Ovary (tissue), 9 donors: ENCODE data around the gene PAK2. TPM values are rescaled to one million over a fixed set of nuclear protein-coding genes. Genes with fewer than 3 reads are reported as not detected.
"Not testable (repeated sequence)": the region's sequence is repeated elsewhere in the genome, so short reads cannot be mapped to it uniquely, and the experiment has no call there.

Experiments
- DNase-seq, 5 donors: peaks; one replicate each; pipeline ENCODE4 v3.0.0-alpha.2; 2019 to 2020
- H3K27ac ChIP-seq, 2 donors: fragments of 200-600 bp; one replicate each; pipeline versions ENCODE4 v1.5.1 to v1.8.0; 2019 to 2022
- H3K27me3 ChIP-seq: fragments of 200-600 bp; one replicate; pipeline ENCODE4 v1.8.0; 2022
- H3K36me3 ChIP-seq: fragments of 200-600 bp; sonication (generic); one replicate; pipeline ENCODE4 v1.5.1; 2019
- H3K4me1 ChIP-seq: one replicate; pipeline ENCODE4 v1.8.1; 2013; ENCODE audit warnings: mild to moderate bottlenecking, moderate library complexity; ENCODE audit not compliant: insufficient read depth
- H3K4me3 ChIP-seq: fragments of 200-600 bp; sonication (generic); one replicate; pipeline ENCODE4 v1.5.1; 2017
- H3K9me3 ChIP-seq, 2 donors: fragments of 200-600 bp in 1 of 2; sonication (generic) in 1 of 2; one replicate each; pipeline versions ENCODE4 v1.5.1 to v1.8.1; 2013 to 2019; ENCODE audit warnings: mild to moderate bottlenecking in 1 of 2, moderate library complexity in 1 of 2
- EP300 ChIP-seq: sonication (generic); formaldehyde crosslinking; IDR thresholded peaks from one replicate; pipeline ENCODE4 v1.6.1; 2017; ENCODE audit warnings: antibody characterized with exemption
- POLR2A ChIP-seq: fragments of 450-650 bp; IDR thresholded peaks from one replicate; pipeline ENCODE4 v1.6.1; 2017; ENCODE audit warnings: antibody characterized with exemption, mild to moderate bottlenecking, moderate library complexity
- WGBS, 3 donors: extraction: QIAGEN DNeasy Blood & Tissue Kit in 1 of 3; methylation state at CpG; one replicate each; pipeline versions ENCODE4 v1.1.5 to v1.1.7; 2013 to 2017; 5-methylcytosine and 5-hydroxymethylcytosine counted together
- intact Hi-C, 4 donors: fragments of 100-400 bp; cut with DNase I; formaldehyde crosslinking; loops; one replicate each; pipeline versions ENCODE4 v1.11.0 to v1.15.1; 2022 to 2023
- polyA plus RNA-seq, 2 donors: library from polyadenylated mRNA; stranded (reverse); fragments of 200-250 nt in 1 of 2; fragments of 350-450 nt in 1 of 2; fragmentation: Illumina TruSeq in 1 of 2; extraction: RNeasy Lipid Tissue Mini Kit (QIAGEN cat#74804) in 1 of 2; gene quantifications; one replicate each; pipeline ENCODE4 v1.2.3, GENCODE V29; 2013 to 2014
- total RNA-seq, 7 donors: library from RNA; depleted of rRNA in 2 of 7; stranded (reverse); fragments of >200 nt in 2 of 7; fragmentation: NEBNext Ultra II Directional in 3 of 7; extraction: Animal tissue kit (Norgen Biotek cat#: 25700) in 3 of 7; gene quantifications; one replicate each; pipeline versions ENCODE4 v1.1.0 to v1.2.4, GENCODE V29; 2016 to 2023
- TF ChIP-seq, protein P1 (sequence below), 3 donors: fragments of 450-650 bp in 2 of 3; fragments of 200-600 bp in 1 of 3; IDR thresholded peaks; one replicate each; pipeline versions ENCODE4 v1.5.1 to v1.8.0; 2016 to 2022; ENCODE audit warnings: antibody characterized with exemption in 3 of 3, mild to moderate bottlenecking in 1 of 3
- donor health status: DM: no; HTN: no; CAD: no; lungs with moderate emphysema.
- donor health status: DM: no; HTN: no; CAD: no.
- donor health status: Bipolar disorder and iron deficiency.
- donor health status: DM: yes; HTN: yes; CAD: no.
- donor health status: DM: no; HTN: no; CAD: no.
- donor health status: DM: yes; HTN: yes; CAD: no.

The PAK2 gene
- total and polyA plus RNA-seq, 9 donors: 17.0 to 59.5 (median 44.2) TPM

DNA sequence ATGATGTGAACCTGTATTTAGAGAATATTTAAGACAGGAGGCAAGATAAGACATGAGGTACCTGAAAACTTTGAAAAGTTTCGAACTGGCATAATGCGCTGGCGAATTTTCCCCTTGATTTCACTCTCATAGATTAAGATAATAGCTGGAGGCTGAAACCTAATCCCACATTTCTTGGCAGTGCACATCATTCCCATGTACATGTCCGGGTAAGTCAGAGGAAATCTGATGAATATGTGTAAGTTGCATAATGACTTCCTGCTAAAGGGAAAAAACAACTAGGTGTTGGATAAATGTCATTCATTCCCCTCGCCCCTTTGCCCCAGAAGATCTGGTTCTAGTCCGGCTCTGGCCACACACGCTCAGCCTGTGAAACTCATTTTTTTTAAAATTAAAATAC is 31.2 kb upstream of the PAK2 start:
- Histone ChIP-seq H3K4me3 (no peak overlapping the region), H3K9me3 (no peaks in the 10 kb centered on the region), H3K27ac (no peak overlapping the region), H3K27me3 (no peaks in the 10 kb centered on the region), H3K36me3 (no peaks in the 10 kb centered on the region), H3K4me1 (peaks cover 5% of the 10 kb centered on the region)
- 82 to 84% (median 84%) methylated on average over 7 of the region's 7 CpGs for WGBS, 3 donors
- TF ChIP-seq EP300 (no peak), POLR2A (no peak)
- TF ChIP-seq, protein P1, sequence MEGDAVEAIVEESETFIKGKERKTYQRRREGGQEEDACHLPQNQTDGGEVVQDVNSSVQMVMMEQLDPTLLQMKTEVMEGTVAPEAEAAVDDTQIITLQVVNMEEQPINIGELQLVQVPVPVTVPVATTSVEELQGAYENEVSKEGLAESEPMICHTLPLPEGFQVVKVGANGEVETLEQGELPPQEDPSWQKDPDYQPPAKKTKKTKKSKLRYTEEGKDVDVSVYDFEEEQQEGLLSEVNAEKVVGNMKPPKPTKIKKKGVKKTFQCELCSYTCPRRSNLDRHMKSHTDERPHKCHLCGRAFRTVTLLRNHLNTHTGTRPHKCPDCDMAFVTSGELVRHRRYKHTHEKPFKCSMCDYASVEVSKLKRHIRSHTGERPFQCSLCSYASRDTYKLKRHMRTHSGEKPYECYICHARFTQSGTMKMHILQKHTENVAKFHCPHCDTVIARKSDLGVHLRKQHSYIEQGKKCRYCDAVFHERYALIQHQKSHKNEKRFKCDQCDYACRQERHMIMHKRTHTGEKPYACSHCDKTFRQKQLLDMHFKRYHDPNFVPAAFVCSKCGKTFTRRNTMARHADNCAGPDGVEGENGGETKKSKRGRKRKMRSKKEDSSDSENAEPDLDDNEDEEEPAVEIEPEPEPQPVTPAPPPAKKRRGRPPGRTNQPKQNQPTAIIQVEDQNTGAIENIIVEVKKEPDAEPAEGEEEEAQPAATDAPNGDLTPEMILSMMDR (IDR thresholded peaks at IDR 0.05): no peak
- DNase-seq: no peak
- intact Hi-C loops: no loop called here

DNA sequence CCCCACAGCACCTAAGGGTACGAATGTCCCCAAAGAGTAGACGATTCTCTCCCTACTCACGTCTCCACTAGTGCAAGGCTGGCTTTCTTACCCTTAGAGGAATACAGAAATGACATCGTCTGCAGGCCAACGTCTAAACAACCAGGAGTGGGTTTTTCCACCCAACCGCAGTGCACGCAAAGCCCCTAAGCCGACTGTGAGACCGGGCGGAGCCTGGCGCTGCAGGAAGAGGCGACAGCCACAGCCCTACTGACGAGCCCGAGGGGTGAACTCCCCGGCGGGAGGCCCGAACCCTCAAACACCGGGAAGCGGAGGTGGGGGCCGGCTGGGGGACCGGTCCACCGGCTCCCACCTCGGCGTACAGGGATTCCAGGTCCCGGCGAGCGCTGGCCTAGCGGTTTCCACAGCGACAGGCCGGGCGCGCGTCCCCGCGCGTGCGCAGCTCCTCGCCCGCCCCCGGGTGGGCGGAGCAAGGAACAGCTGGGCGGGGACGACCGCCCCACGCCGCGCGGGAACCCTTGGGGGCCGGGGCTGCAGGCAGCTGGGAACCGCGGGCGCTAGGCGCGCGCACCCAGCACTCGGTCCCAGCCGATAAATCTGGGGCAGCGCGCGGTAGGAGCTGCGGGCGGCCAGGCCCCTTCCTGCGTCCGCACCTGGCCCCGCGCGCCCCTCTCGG is 27.7 kb upstream of the PAK2 start, which contains the start of the genes CEP19 and PIGX:
CEP19 (minus strand) TSS at position 413 of the 676 bp plus-strand sequence. CDS start 3,593 bp downstream, outside the sequence.
PIGX (plus strand) TSS at position 540 of the 676 bp plus-strand sequence.
- no peaks in the 10 kb centered on the region for H3K36me3 ChIP-seq
- no peaks in the 10 kb centered on the region for H3K9me3 ChIP-seq
- H3K27ac ChIP-seq: peak within 1 kb of the TSS; percentile 84 to 89
- intact Hi-C loops: no loop called here
- TF ChIP-seq EP300 (no peak), POLR2A (peak; percentile 59)
- TF ChIP-seq, protein P1 (IDR thresholded peaks at IDR 0.05): peak in 2 of 3 donors; percentile 45 to 53
- H3K27me3 ChIP-seq: no peaks in the 10 kb centered on the region
- WGBS, 3 donors: 0% methylated on average over 37 to 68 of the region's 68 CpGs
- H3K4me3 ChIP-seq: peak within 1 kb of the TSS; percentile 80
- H3K4me1 ChIP-seq: peaks cover 6% of the 10 kb centered on the region
- DNase-seq: peak; percentile 84 to 92 (median 86)

DNA sequence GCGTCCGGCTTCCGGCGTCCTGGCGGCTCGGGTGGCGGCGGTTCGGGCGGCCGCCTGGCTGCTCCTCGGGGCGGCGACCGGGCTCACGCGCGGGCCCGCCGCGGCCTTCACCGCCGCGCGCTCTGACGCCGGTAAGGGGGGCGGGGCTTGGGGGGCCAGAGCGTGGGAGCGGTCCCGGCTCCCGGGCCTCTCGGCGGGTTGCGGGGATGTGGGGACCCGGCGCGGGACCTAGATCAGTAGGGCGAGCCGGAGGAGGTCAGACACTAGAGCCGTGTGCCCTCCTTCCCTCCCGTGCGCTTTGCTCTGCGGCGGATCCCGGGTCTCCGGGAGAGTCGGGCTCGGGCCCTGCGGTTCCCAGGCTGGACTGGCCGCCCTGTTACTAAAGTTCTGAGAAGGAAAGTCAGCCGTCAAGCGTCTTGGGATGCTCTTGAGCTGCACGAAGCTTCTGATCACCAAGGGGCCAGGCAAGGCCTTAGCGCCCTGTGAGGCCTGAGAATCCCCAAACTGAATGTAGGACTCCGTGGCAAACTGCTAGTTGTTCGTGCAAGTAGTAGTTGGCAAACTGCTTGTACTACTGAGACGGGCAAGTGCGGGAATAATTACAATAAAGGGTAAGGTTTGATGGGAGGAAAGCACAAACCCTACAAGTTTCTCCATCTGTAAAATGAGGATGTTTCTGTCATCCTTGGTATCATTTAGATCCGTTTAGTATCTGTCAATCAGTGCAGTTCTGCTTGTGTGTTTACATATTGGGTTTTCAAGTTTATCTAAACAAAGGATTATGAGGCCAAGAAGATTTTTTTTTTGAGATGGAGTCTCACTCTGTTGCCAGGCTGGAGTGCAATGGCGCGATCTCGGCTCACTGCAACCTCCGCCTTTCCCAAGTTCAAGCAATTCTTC is 26.9 kb upstream of the PAK2 start:
- Histone ChIP-seq H3K4me1 (peaks cover 6% of the 10 kb centered on the region), H3K27ac (peak overlapping the region; percentile 84 to 89), H3K27me3 (no peaks in the 10 kb centered on the region), H3K9me3 (no peaks in the 10 kb centered on the region), H3K36me3 (no peaks in the 10 kb centered on the region), H3K4me3 (peak overlapping the region; percentile 80)
- 3 to 7% (median 6%) methylated on average over 33 to 64 of the region's 64 CpGs for WGBS, 3 donors
- intact Hi-C loops: no loop called here
- DNase-seq: peak; percentile 72 to 86 (median 77)
- TF ChIP-seq EP300 (no peak), POLR2A (no peak)
- TF ChIP-seq, protein P1 (IDR thresholded peaks at IDR 0.05): no peak

DNA sequence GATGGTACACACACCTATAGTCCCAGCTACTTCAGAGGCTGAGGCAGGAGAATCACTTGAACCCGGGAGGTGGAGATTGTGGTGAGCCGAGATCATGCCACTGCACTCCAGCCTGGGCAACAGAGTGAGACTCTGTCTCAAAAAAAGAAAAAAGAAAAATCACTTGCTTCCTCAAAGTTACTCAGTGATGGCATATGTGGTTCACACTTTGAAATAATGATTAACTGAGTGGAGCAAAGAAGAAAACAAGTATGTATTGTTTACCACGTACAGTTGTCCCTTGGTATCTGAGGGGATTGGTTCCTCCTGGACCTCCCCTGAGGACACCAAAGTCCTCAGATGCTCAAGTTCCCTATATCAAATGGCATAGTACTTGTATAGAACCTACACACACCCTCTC is 22.5 kb upstream of the PAK2 start:
- H3K4me3 ChIP-seq, DNase-seq, H3K9me3 ChIP-seq, H3K27me3 ChIP-seq, H3K4me1 ChIP-seq, intact Hi-C loops, H3K27ac ChIP-seq, H3K36me3 ChIP-seq: not testable (repeated sequence)
- WGBS, 3 donors: 87 to 97% (median 94%) methylated on average over 3 of the region's 3 CpGs
